ENCODE results near the gene BPI.
A peak's percentile ranks its signal among the peaks of the same experiment; 100 is the strongest.
"Not testable (repeated sequence)": the region's sequence is repeated elsewhere in the genome, so short reads cannot be mapped to it uniquely, and the experiment has no call there.

Gene BPI

GRCh38 chr20:38363004-38363747, 59.2 kb downstream of the BPI start:
- DNase-seq (ENCODE audit: low spot score), result no peak

- DNase-seq (ENCODE audit: low spot score), result peak; percentile 29
Observed at GRCh38 chr20:38369389-38369788, 65.4 kb downstream of the BPI start.

- no peak for DNase-seq (ENCODE audit: low spot score)
Observed at GRCh38 chr20:38372806-38373205, 68.8 kb downstream of the BPI start.

- no peak for DNase-seq (ENCODE audit: low spot score)
Observed at GRCh38 chr20:38373231-38373867, 69.4 kb downstream of the BPI start.

- no peak for DNase-seq (ENCODE audit: low spot score)
Observed at GRCh38 chr20:38373898-38374297, 69.9 kb downstream of the BPI start.

GRCh38 chr20:38377039-38377685, 73.2 kb downstream of the BPI start:
- peak; percentile 49 for DNase-seq (ENCODE audit: low spot score)

GRCh38 chr20:38377838-38378237, 73.9 kb downstream of the BPI start:
- not testable (repeated sequence) for DNase-seq (ENCODE audit: low spot score)

GRCh38 chr20:38383147-38383546, 79.2 kb downstream of the BPI start:
- DNase-seq (ENCODE audit: low spot score), result no peak

GRCh38 chr20:38386004-38386403, 82.0 kb downstream of the BPI start:
- no peak for DNase-seq (ENCODE audit: low spot score)

- DNase-seq (ENCODE audit: low spot score), result no peak
Observed at GRCh38 chr20:38386851-38387250, 82.9 kb downstream of the BPI start.

Data from COLO829 (cell line).